ENCODE data around the gene ST6GAL1.

DNA sequence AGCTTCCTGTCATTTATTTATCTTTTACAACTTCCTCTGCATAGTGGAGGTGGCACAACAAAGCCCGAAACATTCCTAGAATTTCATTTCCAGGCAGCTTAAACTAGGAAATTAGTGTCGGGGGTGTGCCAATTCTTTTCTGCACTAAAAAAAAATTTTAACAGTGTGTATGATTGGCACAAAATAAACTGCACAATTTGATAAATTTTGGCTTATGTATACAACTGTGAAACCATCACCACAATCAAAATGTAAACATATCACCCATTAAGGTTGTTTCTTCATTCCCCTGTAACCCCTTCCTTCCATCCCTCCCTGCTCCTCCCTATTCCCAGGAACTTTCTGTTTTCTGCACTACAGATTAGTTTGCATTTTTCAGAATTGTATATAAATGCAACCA, 154.3 kb downstream of the ST6GAL1 start:
- TF ChIP-seq, protein P1, sequence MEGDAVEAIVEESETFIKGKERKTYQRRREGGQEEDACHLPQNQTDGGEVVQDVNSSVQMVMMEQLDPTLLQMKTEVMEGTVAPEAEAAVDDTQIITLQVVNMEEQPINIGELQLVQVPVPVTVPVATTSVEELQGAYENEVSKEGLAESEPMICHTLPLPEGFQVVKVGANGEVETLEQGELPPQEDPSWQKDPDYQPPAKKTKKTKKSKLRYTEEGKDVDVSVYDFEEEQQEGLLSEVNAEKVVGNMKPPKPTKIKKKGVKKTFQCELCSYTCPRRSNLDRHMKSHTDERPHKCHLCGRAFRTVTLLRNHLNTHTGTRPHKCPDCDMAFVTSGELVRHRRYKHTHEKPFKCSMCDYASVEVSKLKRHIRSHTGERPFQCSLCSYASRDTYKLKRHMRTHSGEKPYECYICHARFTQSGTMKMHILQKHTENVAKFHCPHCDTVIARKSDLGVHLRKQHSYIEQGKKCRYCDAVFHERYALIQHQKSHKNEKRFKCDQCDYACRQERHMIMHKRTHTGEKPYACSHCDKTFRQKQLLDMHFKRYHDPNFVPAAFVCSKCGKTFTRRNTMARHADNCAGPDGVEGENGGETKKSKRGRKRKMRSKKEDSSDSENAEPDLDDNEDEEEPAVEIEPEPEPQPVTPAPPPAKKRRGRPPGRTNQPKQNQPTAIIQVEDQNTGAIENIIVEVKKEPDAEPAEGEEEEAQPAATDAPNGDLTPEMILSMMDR (IDR thresholded peaks at IDR 0.05): no peak
- no peak for TF ChIP-seq POLR2A (IDR thresholded peaks at IDR 0.05)
